Adrenal gland (tissue), 5 donors: ENCODE data around the gene SACM1L.

Experiments
- POLR2A ChIP-seq, 2 donors: fragments of 450-650 bp; IDR thresholded peaks; one replicate each; pipeline ENCODE4 v1.6.1; 2017; ENCODE audit warnings: antibody characterized with exemption in 2 of 2, mild to moderate bottlenecking in 2 of 2, moderate library complexity in 1 of 2
- TF ChIP-seq, protein P1 (sequence below), 6 experiments: fragments of 450-650 bp in 4 of 6; fragments of 200-600 bp in 2 of 6; sonication (generic) in 1 of 6; IDR thresholded peaks; 1 replicate in 5 of 6; 2 replicates in 1 of 6; pipeline versions ENCODE4 v1.5.1 to v1.8.0; 2016 to 2021; ENCODE audit warnings: antibody characterized with exemption in 6 of 6, mild to moderate bottlenecking in 2 of 6, moderate library complexity in 1 of 6
- donor health status: DM: no; HTN: no; CAD: no.

DNA sequence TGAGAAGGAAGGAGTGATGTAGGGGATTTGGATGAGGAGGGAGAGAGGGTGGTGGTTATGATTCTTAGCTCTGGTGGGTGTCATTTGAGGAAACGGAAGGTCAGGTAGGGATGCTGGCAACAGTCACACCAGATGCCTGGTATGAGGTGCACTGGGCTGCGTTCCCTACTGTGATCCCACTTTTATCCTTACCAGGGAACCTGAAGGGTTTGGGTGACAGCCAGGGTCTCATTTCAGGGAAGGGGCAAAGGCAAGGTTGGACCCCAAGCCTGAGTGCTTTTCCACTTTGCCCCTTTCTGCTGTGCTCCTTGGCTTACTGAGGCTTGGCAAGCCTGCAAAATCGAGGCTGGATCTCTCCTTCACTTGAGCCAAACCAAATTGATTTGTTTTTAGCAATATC is 36.0 kb upstream of the SACM1L start:
- TF ChIP-seq, protein P1, sequence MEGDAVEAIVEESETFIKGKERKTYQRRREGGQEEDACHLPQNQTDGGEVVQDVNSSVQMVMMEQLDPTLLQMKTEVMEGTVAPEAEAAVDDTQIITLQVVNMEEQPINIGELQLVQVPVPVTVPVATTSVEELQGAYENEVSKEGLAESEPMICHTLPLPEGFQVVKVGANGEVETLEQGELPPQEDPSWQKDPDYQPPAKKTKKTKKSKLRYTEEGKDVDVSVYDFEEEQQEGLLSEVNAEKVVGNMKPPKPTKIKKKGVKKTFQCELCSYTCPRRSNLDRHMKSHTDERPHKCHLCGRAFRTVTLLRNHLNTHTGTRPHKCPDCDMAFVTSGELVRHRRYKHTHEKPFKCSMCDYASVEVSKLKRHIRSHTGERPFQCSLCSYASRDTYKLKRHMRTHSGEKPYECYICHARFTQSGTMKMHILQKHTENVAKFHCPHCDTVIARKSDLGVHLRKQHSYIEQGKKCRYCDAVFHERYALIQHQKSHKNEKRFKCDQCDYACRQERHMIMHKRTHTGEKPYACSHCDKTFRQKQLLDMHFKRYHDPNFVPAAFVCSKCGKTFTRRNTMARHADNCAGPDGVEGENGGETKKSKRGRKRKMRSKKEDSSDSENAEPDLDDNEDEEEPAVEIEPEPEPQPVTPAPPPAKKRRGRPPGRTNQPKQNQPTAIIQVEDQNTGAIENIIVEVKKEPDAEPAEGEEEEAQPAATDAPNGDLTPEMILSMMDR (IDR thresholded peaks at IDR 0.05) = no peak
- TF ChIP-seq POLR2A (IDR thresholded peaks at IDR 0.05) = no peak
